HepG2 (cell line): Measurements from ENCODE around the gene PRSS58. TPM values are rescaled to one million over a fixed set of nuclear protein-coding genes. Genes with fewer than 3 reads are reported as not detected.

Experiments
- ATAC-seq: fragments of 200-7000 bp; cut with Tn5 transposase; 3 replicates; pipeline ENCODE4 v1.9.1; 2020; ENCODE audit warnings: mild to moderate bottlenecking, moderate library complexity
- Bru-seq: library from RNA; stranded (reverse); fragments of 400-500 nt; gene quantifications from one replicate; lab custom pipeline; 2021; lab: Mats Ljungman, UMichigan
- BruChase-seq, 2 experiments: library from RNA; stranded (reverse); fragments of 400-500 nt; gene quantifications; one replicate each; lab custom pipeline; 2021; lab: Mats Ljungman, UMichigan
- BruUV-seq: library from RNA; stranded (reverse); fragments of 400-500 nt; replicated peaks from 2 replicates; lab custom pipeline; 2021; lab: Mats Ljungman, UMichigan
- CTCF ChIA-PET: fragments of 300-600 bp; formaldehyde crosslinking; extraction: SDS; loops from one replicate; lab custom pipeline; 2021; ENCODE audit warnings: low total read pairs, inconsistent platforms, low intra/inter-chr PET ratio; lab: Yijun Ruan, JAX
- POLR2A ChIA-PET: fragments of 350-600 bp; sonication (Branson Sonifier 250); formaldehyde crosslinking; loops from one replicate; lab custom pipeline; 2020; ENCODE audit warnings: antibody characterized with exemption, inconsistent platforms; lab: Yijun Ruan, JAX
- DNase-seq: peaks from one replicate; pipeline ENCODE4 v3.0.0-alpha.2; 2015; ENCODE audit warnings: low spot score
- FAIRE-seq: peaks from 3 replicates; lab custom pipeline; 2011; peaks lifted over from hg19 to GRCh38; lab: Jason Lieb, UNC
- H2AFZ ChIP-seq: one replicate; pipeline ENCODE4 v1.6.1; 2011; ENCODE audit warnings: low read length, inconsistent platforms
- H3K27ac ChIP-seq: fragments of 300-600 bp; 3 replicates; pipeline ENCODE4 v1.8.0; 2011; ENCODE audit warnings: mixed run types, mild to moderate bottlenecking, mixed read lengths, low read length, inconsistent platforms; ENCODE audit not compliant: insufficient read depth; ENCODE audit errors: extremely low read length
- H3K27me3 ChIP-seq, 2 experiments: fragments of 200-600 bp in 1 of 2; 2 replicates in 1 of 2; 3 replicates in 1 of 2; pipeline versions ENCODE4 v1.6.0 to v1.8.0; 2011; ENCODE audit warnings: low read length in 2 of 2, mild to moderate bottlenecking in 2 of 2, moderate library complexity in 2 of 2, inconsistent platforms in 1 of 2; ENCODE audit not compliant: insufficient read depth in 2 of 2, control insufficient read depth in 1 of 2
- H3K36me3 ChIP-seq, 2 experiments: fragments of 200-600 bp in 1 of 2; replicated peaks in 1 of 2; 2 replicates in 1 of 2; 3 replicates in 1 of 2; pipeline versions ENCODE4 v1.5.1 to v1.8.0; 2011; ENCODE audit warnings: low read length in 2 of 2, inconsistent platforms in 1 of 2; ENCODE audit not compliant: insufficient read depth in 2 of 2, control insufficient read depth in 1 of 2
- H3K4me1 ChIP-seq: 2 replicates; pipeline ENCODE4 v1.5.1; 2012; ENCODE audit warnings: low read length, inconsistent platforms; ENCODE audit not compliant: insufficient read depth
- H3K4me2 ChIP-seq: 2 replicates; pipeline ENCODE4 v1.6.0; 2011; ENCODE audit warnings: low read depth, low read length, inconsistent platforms
- H3K4me3 ChIP-seq, 3 experiments: fragments of 200-600 bp in 1 of 3; sonication (generic), shearing (Covaris generic) in 1 of 3; replicated peaks in 1 of 3; 2 replicates each; pipeline ENCODE4 v1.5.1; 2011 to 2016; ENCODE audit warnings: low read length in 3 of 3, inconsistent platforms in 2 of 3, low read depth in 2 of 3, mild to moderate bottlenecking in 2 of 3, control low read depth in 1 of 3, mixed read lengths in 1 of 3; ENCODE audit not compliant: insufficient read depth in 1 of 3
- H3K79me2 ChIP-seq: one replicate; pipeline ENCODE4 v1.6.1; 2011; ENCODE audit warnings: low read length, inconsistent platforms; ENCODE audit not compliant: insufficient read depth
- H3K9ac ChIP-seq: 2 replicates; pipeline ENCODE4 v1.6.0; 2011; ENCODE audit warnings: mild to moderate bottlenecking, low read depth, low read length, inconsistent platforms; ENCODE audit not compliant: insufficient read depth
- H3K9me3 ChIP-seq: 2 replicates; pipeline ENCODE4 v1.5.1; 2012; ENCODE audit warnings: mild to moderate bottlenecking, low read length
- H4K20me1 ChIP-seq: 2 replicates; pipeline ENCODE4 v1.6.0; 2011; ENCODE audit warnings: inconsistent platforms, mild to moderate bottlenecking, low read length, moderate library complexity; ENCODE audit not compliant: insufficient read depth
- ADNP ChIP-seq: sonication (generic); formaldehyde crosslinking; IDR thresholded peaks from 2 replicates; pipeline ENCODE4 v1.4.0; 2020; ENCODE audit warnings: missing genetic modification reagents
- JUNB ChIP-seq: sonication (generic); formaldehyde crosslinking; IDR thresholded peaks from 2 replicates; pipeline ENCODE4 v1.8.0; 2022; ENCODE audit warnings: missing genetic modification reagents, mild to moderate bottlenecking, borderline replicate concordance
- MAFF ChIP-seq: IDR thresholded peaks from 2 replicates; pipeline ENCODE4 v1.6.1; 2011; ENCODE audit warnings: low read depth, low read length, improper control_type of control experiment
- SKIL ChIP-seq: sonication (generic); formaldehyde crosslinking; IDR thresholded peaks from 2 replicates; pipeline ENCODE4 v1.8.0; 2022; ENCODE audit warnings: missing genetic modification reagents, mild to moderate bottlenecking, moderate library complexity, borderline replicate concordance
- ZGPAT ChIP-seq: IDR thresholded peaks from 2 replicates; pipeline ENCODE4 v1.6.1; 2016; ENCODE audit warnings: mild to moderate bottlenecking
- ZNF607 ChIP-seq: sonication (generic); formaldehyde crosslinking; IDR thresholded peaks from 2 replicates; pipeline ENCODE4 v1.5.1; 2020; ENCODE audit warnings: missing genetic modification reagents, mild to moderate bottlenecking, borderline replicate concordance
- ZNF766 ChIP-seq: sonication (generic); formaldehyde crosslinking; IDR thresholded peaks from 2 replicates; pipeline ENCODE4 v1.5.0; 2020; ENCODE audit warnings: missing genetic modification reagents, borderline replicate concordance
- ZNF839 ChIP-seq: sonication (generic); formaldehyde crosslinking; IDR thresholded peaks from 2 replicates; pipeline ENCODE4 v1.4.0; 2020; ENCODE audit warnings: missing genetic modification reagents, mild to moderate bottlenecking, borderline replicate concordance
- ZSCAN22 ChIP-seq: sonication (generic); formaldehyde crosslinking; IDR thresholded peaks from 2 replicates; pipeline ENCODE4 v1.4.0; 2020; ENCODE audit warnings: mild to moderate bottlenecking, missing genetic modification reagents
- WGBS: methylation state at CpG from one replicate; pipeline ENCODE4 v1.1.6; 2017; ENCODE audit warnings: low lambda C conversion rate; 5-methylcytosine and 5-hydroxymethylcytosine counted together
- in situ Hi-C: cut with HindIII; loops from 2 replicates; pipeline ENCODE4 v1.10.0; 2017; ENCODE audit warnings: low pct_unique_long_range_greater_than_20kb; ENCODE audit not compliant: extremely low pct_ligation_motif_present
- intact Hi-C: fragments of 100-400 bp; cut with micrococcal nuclease; formaldehyde crosslinking; loops from one replicate; pipeline ENCODE4 v1.10.0; 2022; ENCODE audit not compliant: unreplicated experiment
- long read RNA-seq, 2 experiments: library from RNA in 1 of 2; library from polyadenylated mRNA in 1 of 2; stranded (forward) in 1 of 2; unstranded in 1 of 2; transcript quantifications; one replicate each; pipeline ENCODE4 v2.0.0, GENCODE V29; 2019 to 2022
- polyA minus RNA-seq, 3 experiments: library from RNA; depleted of rRNA, polyadenylated mRNA; stranded (reverse); fragments of >200 nt; gene quantifications; 2 replicates each; pipeline ENCODE4 v1.2.3, GENCODE V29; 2011; ENCODE audit warnings: low replicate concordance in 1 of 3
- polyA plus RNA-seq, 8 experiments: library from polyadenylated mRNA; depleted of rRNA in 3 of 8; stranded (reverse) in 7 of 8; unstranded in 1 of 8; fragments of >200 nt; fragmentation: Illumina TruSeq in 4 of 8; extraction: Trizol in 4 of 8; gene quantifications; 2 replicates each; pipeline versions ENCODE4 v1.2.1 to v1.2.3, GENCODE V29; 2011 to 2016; ENCODE audit warnings: low read depth in 4 of 8, missing spikeins in 1 of 8, mixed read lengths in 1 of 8; ENCODE audit not compliant: insufficient read depth in 1 of 8
- total RNA-seq, 5 experiments: library from RNA; depleted of rRNA; stranded (reverse); fragments of >200 nt; fragmentation: Illumina TruSeq; extraction: Trizol; gene quantifications; 2 replicates each; pipeline ENCODE4 v1.2.3, GENCODE V29; 2016; ENCODE audit warnings: low read depth in 1 of 5

PRSS58 gene
- not detected in 2 replicates for total RNA-seq (2016; rRNA removed; fragmentation: Illumina TruSeq; extraction: Trizol)
- total RNA-seq (2016; cell fraction: cytosol; rRNA removed; fragmentation: Illumina TruSeq; extraction: Trizol; ENCODE audit: low read depth) = not detected in 2 replicates
- total RNA-seq (2016; cell fraction: insoluble cytoplasmic fraction; rRNA removed; fragmentation: Illumina TruSeq; extraction: Trizol) = not detected in 2 replicates
- total RNA-seq (2016; cell fraction: membrane; rRNA removed; fragmentation: Illumina TruSeq; extraction: Trizol) = not detected in 2 replicates
- not detected in 2 replicates for total RNA-seq (2016; cell fraction: nucleus; rRNA removed; fragmentation: Illumina TruSeq; extraction: Trizol)
- not detected in 2 replicates for polyA plus RNA-seq (2011; rRNA removed)
- not detected in 2 replicates for polyA plus RNA-seq (2011; cell fraction: cytosol; rRNA removed)
- not detected in 2 replicates for polyA plus RNA-seq (2011; cell fraction: nucleus; rRNA removed)
- polyA plus RNA-seq (2012) = not detected in 2 replicates
- not detected in 2 replicates for polyA plus RNA-seq (2016; cell fraction: cytosol; fragmentation: Illumina TruSeq; extraction: Trizol; ENCODE audit: low read depth)
- polyA plus RNA-seq (2016; cell fraction: insoluble cytoplasmic fraction; fragmentation: Illumina TruSeq; extraction: Trizol; ENCODE audit: low read depth) = not detected in 2 replicates
- not detected in 2 replicates for polyA plus RNA-seq (2016; cell fraction: membrane; fragmentation: Illumina TruSeq; extraction: Trizol; ENCODE audit: low read depth)
- not detected in 2 replicates for polyA plus RNA-seq (2016; cell fraction: nucleus; fragmentation: Illumina TruSeq; extraction: Trizol; ENCODE audit: insufficient read depth, low read depth)
- not detected in 2 replicates for polyA minus RNA-seq (2011; rRNA and poly(A)+ RNA removed; ENCODE audit: low replicate concordance)
- not detected in 2 replicates for polyA minus RNA-seq (2011; cell fraction: cytosol; rRNA and poly(A)+ RNA removed)
- not detected in 2 replicates for polyA minus RNA-seq (2011; cell fraction: nucleus; rRNA and poly(A)+ RNA removed)
- not detected for Bru-seq, nascent RNA
- not detected for BruChase-seq, experiment 1, labeled RNA remaining after a 6-hour chase
- BruChase-seq, experiment 2, labeled RNA remaining after a 2-hour chase = not detected
- long read RNA-seq, experiment 1 = 0 reads
- long read RNA-seq, experiment 2 = 0 reads

GRCh38 chr7:142257958-142258357 lies at the start of gene PRSS58:
PRSS58 (minus strand) TSS chr7:142258058; CDS start chr7:142257707, 351 bp downstream.
- Histone ChIP-seq H3K4me3 (no peak within 1 kb of the TSS), H2AFZ (no peak within 1 kb of the TSS), H3K4me1 (no peaks in the 10 kb centered on the region), H3K9ac (no peak within 1 kb of the TSS), H3K4me2 (no peak within 1 kb of the TSS), H4K20me1 (no peaks in the 10 kb centered on the region), H3K9me3 (no peaks in the 10 kb centered on the region), H3K79me2 (no peaks in the 10 kb centered on the region), H3K27ac (no peak within 1 kb of the TSS), H3K27me3 (no peaks in the 10 kb centered on the region), H3K36me3 (no peaks in the 10 kb centered on the region)
- BruUV-seq = no TSS peak
- intact Hi-C loops (no loop called here), in situ Hi-C loops (no loop called here)
- no peak for TF ChIP-seq ZSCAN22 (CRISPR knock-in tag)
- DNase-seq (no peak), ATAC-seq (no peak), FAIRE-seq (no peak)
- WGBS = no CpG with 5 or more reads among the region's 1 CpG
- ChIA-PET CTCF (no interaction called here), POLR2A (no interaction called here)

- Histone ChIP-seq H3K36me3 (no peaks in the 10 kb centered on the region), H3K4me2 (no peak overlapping the region), H3K9ac (no peak overlapping the region), H3K9me3 (no peaks in the 10 kb centered on the region), H3K4me1 (no peaks in the 10 kb centered on the region), H3K27ac (no peak overlapping the region), H3K27me3 (peaks cover 0 to 9% of the 10 kb centered on the region in 2 experiments; a peak in 1 of 5 replicates), H2AFZ (no peak overlapping the region), H3K4me3 (no peak overlapping the region), H3K79me2 (no peaks in the 10 kb centered on the region), H4K20me1 (no peaks in the 10 kb centered on the region)
- in situ Hi-C loops = no loop called here
- ATAC-seq = no peak
- intact Hi-C loops = no loop called here
- WGBS = 2% methylated on average over 10 of the region's 11 CpGs
- POLR2A ChIA-PET = no interaction called here
- BruUV-seq = no TSS peak
- FAIRE-seq = no peak
- DNase-seq = no peak
- CTCF ChIA-PET = no interaction called here
- TF ChIP-seq ADNP (CRISPR knock-in tag) (no peak), MAFF (no peak), ZGPAT (no peak), ZNF839 (CRISPR knock-in tag) (no peak), SKIL (CRISPR knock-in tag) (no peak), ZNF766 (no peak), ZNF607 (CRISPR knock-in tag) (no peak), JUNB (no peak)
Measured at GRCh38 chr7:142307246-142307900, 49.5 kb upstream of the PRSS58 start.
